Activated CD8-positive, alpha-beta memory T cell treated with anti-CD3 and anti-CD28 coated beads for 48 hours (primary cell): ENCODE data around the gene CAMK2A.

ENCODE experiments used
- DNase-seq, 3 experiments: peaks; one replicate each; pipeline ENCODE4 v3.0.0-alpha.2; 2020; ENCODE audit warnings: low read depth in 2 of 3, low spot score in 2 of 3

The CAMK2A gene

GRCh38 chr5:150279330-150280020 lies 10.1 kb downstream of the CAMK2A start:
- no peak for DNase-seq

DNA sequence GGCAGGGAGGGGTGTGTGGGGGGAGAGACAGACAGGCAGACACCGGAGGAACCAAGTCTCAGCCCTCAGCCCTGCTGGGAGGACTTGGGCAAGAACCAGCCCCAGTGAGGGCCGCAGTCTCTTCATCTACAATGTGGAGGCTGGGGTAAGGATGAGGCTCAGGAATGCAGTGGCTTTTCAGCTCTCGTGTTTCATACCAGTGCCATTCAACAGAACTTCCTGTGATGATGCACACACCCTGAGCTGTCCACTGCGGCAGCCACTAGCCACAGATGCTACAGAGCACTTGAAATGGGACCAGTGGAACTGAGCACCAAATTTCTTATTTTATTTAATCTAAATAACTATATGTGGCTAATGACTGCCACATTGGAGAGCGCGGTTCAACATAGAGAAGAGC lies 10.7 kb downstream of the CAMK2A start:
- no peak for DNase-seq

GRCh38 chr5:150278046-150278730 lies 11.4 kb downstream of the CAMK2A start:
- no peak for DNase-seq

DNA sequence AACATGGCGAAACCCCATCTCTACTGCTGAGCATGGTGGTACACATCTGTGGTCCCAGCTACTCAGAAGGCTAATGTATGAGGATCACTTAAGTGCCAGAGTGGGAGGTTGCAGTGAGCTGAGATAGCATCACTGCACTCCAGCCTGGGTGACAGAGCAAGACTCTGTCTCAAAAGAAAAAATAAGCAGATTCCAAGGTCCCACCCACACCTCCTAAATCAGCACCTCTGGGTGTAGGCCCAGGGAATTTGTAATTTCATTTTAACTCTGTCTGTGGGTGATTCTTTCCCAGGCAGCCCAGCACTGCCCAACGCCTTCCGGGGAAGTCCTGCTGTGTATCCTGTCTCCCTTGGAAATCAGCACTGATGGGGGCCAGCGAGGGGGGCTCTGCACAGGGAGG lies 12.5 kb downstream of the CAMK2A start:
- DNase-seq, result no peak

GRCh38 chr5:150274811-150275210 lies 14.8 kb downstream of the CAMK2A start:
- DNase-seq, result no peak

DNA sequence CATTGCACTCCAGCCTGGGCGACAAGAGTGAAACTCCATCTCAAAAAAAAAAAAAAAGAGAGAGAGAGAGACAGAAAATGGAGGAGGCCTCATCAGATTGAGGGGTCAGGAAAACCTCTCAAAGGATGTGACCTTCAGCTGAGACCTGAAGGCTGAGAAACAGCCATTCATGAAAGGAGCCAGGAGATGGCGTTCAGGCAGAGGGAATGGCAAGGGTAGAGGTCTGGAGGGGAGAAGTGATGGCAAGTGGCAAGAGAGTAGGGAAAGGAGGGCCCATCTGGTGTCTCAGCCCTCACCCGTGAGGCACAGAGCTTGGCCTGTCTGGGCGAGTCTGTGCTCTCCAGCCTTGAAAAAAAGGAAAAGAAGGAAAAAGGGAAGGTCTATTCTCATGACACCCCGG lies 17.0 kb downstream of the CAMK2A start:
- DNase-seq, result no peak

GRCh38 chr5:150271923-150272322 lies 17.6 kb downstream of the CAMK2A start:
- no peak for DNase-seq

DNA sequence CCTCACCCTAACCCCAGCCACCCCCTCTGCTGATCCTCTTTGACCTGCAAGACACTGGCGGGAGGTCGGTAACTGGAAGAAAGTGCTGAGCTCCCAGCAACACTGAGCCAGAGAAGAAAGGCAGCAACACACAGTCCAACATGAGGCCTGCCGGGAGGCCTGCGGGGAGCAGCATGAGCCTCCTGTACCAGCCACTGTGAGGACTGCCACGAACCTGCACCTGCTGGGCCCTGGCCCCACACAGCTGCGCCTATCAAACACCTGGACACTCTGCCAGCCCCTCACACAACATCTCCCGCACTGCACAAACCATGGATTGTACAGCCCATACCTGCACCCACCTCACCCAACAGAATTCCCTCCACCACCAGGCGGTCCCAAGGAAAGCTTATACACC lies 18.3 kb downstream of the CAMK2A start:
- DNase-seq, result no peak

DNA sequence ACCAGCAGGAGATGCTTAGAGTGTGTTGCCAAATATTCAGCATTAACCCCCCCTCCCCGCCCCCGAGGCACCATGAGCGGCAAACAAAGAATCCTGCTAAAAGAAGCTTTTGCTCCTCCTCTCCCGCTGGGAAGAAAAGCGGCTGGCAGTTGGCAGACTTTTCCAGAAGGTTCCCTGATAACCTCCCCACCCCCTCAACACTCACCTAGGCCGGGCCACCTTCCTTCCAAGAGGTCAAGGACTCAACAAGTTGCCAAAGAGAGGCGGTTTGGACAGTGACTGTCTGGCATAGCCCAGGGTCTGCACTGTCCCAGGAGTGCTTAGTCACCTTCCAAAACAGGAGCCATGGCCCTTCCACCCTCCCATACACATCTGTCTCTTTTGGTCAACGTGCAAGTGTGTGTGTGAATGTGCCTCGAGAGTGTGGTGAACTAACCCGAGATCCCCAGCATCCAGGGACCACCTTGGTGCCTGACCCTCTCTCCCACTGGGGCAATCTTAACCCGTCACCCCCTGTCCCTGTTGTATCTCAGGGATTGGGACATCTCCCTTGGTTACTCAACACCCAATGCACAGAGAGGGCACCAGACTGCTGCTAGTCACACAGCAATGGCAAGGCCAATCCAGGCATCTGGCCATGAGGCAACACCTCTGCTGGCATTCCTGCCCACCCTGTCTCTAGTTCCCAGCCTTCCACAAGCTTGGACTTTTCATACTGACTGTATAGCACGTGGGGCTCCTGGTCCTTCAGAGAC lies 18.9 kb downstream of the CAMK2A start:
- no peak for DNase-seq

DNA sequence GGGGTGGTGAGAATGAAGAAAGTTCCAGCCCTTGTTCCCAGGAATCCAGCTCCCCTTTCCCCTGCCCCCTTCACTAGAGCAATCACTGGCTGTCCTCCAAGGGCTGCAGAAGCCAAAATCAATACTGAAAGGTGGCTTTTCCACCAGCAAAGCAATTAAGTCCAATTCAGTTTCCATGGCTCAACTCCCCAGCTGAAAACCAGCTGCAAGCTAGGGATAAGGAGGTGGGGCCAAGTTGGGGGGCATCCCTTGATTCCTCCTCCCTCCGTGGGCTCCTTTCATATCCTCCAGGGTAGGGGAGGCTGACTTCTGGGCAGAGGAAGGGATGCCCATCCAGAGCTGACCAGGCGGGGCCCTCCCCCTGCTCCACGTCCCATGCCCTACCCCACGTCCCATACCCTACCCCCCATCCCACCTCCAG lies 22.7 kb downstream of the CAMK2A start:
- no peak for DNase-seq

DNA sequence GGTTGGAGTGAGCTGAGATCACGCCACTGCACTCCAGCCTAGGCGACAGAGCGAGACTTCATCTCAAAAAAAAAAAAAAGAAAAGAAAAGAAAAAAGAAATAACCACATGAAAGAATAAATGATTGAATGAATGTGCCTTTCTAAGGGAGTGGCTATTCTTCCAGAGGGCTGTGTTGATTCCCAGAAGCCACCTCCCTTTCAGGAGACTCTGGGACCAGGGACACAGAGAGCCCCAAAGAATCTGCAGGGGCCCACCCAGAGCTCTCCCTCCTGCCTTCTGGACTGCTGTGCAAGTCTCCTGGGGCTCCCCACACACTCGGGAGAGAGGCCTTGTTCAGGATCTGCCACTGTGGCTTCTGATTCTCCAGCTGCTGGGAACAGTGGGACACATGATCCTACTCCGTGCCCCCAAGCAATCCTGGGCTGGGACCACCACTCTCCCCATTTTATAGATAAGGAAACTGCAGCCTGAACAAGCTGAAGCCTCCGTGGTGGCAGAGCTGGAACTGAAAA lies 23.6 kb downstream of the CAMK2A start:
- no peak for DNase-seq

DNA sequence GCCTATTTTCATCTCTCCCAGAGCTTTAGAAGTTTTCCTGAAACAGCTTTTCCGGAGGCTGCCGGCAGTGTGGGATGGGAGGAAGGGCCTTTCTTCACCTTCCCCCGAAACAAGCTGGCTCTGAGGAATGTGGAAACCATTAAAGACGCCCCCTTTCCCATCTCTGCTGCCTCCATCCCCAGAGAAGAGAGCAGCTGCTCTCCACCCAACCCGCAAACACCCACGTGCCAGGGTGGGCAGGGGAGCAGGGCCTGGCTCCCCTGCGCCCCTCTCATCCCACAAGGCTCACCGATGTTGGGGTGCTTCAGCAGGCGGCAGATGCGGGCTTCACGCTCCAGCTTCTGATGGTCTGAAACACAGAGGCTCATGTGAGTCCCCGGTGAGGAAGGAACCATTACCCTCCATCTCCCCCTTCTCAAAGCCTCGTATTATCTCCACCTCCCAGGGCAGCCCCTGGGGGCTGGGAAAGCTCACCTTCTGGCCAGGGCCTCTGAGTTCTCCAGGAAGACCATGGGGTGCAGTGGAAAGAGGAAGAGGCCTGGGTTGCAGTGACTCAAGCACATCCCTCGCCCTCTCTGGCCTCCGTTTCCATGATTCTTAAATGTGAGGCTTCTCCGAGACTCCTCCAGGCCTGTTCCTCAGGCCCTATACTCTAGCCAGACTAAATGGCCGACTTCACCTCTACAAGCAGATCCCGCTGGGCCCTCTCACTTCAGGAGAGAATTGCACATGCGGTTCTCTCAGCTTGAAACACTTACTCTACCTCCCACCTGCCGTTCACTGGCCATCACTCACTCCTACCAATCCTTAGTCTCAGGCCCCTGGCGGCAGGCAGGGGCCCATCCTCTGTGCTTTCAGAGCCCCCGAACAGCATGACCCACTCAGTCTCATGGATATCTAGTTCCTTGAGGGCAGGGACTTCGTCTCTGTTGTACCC lies 24.6 kb downstream of the CAMK2A start:
- no peak for DNase-seq

DNA sequence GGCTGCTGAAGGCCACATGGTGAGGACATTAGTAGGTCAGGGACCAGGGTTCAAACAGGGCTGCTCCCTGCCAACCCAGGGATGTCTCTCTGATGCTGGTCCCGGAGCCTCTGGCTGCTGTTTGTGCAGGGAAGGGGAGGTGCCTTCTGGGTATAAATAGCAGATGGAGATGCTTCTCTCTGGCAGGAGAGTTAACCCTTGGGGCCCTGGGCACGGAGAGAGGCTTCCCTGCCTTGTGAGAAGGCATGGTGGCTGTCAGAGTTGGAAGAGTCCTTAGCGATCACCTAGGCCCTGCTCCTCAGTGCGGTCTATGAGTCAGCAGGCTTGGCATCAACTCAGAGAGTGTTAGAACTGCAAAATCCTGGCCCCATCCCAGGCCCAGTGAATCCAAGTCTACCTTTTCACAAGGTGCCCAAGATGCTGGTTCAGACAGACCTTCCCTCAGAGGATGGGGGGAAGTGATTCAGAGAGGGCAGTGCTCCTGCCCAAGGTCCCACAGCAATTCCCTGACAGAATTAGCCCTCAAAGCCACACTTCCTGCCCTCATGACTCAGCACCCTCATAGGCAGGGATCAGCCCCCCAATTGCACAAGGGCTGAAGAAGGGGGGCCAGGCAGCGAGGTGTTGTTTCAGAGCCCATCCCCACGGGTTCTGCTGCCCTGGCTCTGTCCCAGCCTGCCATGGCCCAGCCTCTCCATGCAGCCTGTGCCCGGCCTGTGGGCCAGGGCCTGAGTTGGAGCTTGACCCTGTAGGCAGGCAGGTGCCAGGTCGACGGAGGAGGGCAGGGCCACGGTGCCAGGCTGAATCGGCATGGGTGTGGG lies 25.6 kb downstream of the CAMK2A start:
- no peak for DNase-seq

- DNase-seq, result no peak
These were observed 26.2 kb downstream of the CAMK2A start for GRCh38 chr5:150263375-150263775.

DNA sequence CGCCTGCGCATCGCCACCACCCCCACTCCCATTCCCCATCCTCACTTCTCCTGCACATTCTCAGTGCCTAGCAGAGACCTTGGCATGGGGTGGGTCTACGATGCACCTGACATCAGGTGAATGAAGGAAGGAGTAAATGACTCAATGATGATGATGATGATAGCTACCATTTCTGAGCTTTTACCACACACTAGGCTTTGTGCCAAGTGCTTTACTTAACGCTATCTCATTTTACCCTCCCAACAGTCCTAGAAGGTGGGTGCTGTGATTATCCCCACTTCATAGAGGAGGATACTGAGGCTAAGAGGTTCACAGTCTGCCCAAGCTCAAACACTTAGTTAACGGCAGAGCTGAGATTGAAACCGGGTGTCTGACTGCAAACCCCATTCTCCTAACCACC lies 27.1 kb downstream of the CAMK2A start:
- DNase-seq, result no peak

GRCh38 chr5:150261231-150261630 lies 28.3 kb downstream of the CAMK2A start:
- no peak for DNase-seq

- DNase-seq, result no peak
These were observed 31.4 kb downstream of the CAMK2A start for GRCh38 chr5:150258130-150258529.

GRCh38 chr5:150257424-150257823 lies 32.1 kb downstream of the CAMK2A start:
- no peak for DNase-seq

- no peak for DNase-seq
These were observed 33.0 kb downstream of the CAMK2A start for GRCh38 chr5:150256410-150257064.
